HG02798 (cell line): ENCODE results near the gene FANCI.

ENCODE experiments used
- ATAC-seq: cut with Tn5 transposase; IDR thresholded peaks from one replicate; pipeline ENCODE4 v1.9.1; 2021; ENCODE audit warnings: mild to moderate bottlenecking; ENCODE audit not compliant: unreplicated experiment, poor library complexity

Gene FANCI

DNA sequence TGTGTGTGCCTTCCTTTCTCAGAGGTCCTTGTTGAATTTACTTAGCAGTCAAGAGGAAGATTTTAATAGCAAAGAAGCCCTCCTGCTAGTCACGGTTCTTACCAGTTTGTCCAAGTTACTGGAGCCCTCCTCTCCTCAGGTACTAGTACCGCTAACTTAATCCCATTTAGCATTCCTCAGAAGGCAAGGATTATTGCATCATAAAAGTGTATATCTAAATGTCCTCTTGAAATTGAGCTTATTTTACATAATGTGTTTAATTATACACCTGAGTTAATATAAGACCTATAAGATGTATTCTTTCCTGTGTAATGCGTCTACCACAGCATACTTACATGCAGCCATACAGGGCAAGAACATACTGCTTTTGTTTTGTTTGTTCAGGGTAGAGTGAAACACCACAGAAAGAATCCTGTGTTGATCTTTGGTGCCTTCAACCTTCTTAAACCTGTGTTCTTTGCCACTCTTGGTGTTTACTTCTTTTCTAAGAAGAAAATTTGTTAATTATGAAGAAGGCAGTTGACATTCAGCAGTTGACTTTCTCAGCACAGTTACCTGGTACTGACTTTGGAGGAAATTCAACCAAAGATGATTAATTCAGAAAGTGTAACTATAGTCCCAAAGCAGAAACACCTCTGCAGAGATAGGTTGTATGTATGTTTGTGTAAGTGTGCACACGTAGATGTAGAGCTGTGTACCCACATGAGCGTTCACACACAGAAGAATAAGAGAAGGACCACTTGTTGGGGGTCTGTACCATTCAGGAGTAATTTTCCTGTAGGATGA is 57.7 kb downstream of the FANCI start:
- ATAC-seq = no peak

DNA sequence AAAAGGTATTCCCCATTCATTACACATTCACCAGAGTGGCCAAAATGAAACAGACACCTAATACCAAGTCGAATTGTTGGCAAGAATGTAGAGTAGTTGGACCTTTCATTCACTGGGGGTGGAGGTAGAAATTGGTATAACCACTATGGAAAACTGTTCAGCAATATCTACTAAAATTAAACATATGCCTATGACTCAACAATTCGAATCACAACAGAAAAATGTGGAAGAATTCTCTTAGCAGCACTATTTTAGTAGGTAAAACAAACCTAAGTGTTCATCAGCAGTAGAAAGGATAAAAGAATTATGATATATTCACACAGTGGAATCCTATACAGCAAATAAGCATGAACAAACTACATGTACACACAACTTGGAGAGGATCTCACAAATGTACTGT is 60.2 kb downstream of the FANCI start:
- no peak for ATAC-seq

DNA sequence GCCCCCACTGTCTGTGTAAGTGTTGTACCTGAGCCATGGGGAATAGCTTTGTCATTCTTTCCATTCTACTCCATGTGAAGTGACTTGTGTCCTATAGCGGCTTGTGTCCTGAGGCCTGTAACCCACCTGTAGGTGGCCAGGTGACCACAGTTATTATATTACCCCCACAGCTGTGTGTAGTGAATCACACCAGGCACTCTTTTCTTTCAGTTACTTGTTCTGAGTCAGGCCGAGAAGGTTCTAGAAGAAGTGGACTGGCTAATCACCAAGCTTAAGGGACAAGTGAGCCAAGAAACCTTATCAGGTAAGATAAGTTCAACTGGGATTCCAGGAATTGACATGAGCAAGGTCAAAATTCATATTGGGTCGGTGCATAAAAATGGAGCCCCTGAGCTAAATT is 61.6 kb downstream of the FANCI start:
- ATAC-seq = no peak

DNA sequence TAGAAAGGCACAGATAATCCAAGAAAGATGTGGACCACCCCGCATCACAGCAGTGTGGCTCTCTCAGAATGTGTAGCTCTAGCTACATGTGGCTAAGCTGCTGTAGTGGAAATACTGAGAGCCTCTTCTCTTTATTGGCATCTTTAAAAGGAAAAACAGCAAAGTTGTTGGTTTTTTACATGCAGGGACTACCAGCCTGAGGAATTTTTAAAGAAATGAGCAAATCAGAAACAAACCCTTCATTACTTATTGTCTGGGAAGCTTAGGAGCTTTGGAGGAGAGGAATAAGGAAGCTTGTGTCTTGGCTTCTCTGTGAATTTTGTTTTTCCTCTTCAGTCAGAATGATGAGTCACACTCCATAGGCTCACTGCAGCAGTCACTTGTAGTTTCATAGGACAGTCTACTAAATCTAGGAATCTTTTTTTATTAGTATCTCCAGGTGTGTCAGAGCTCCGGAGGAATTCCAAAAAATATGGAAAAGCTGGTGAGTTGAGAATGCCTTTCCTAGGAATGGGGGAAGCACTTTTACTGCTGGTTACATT is 63.3 kb downstream of the FANCI start:
- ATAC-seq = no peak

DNA sequence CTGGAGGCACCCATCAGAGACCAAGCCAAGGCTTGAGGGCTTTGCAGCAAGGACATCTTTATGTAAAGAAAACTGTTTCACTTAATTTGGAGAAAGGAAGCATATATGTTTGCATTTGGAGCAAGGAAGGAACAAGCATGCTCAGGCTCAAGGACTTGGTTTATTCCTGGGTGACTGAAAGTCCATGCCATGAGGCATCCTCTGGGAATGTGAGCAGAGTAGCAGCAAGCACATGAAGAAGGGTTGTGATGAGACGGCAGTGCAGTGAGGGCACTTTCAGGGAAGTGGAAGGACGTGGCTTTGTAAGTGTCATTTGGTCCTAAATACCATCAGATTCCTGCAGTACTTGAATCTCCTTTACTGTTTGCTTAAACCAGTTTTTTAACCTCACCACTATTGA is 64.0 kb downstream of the FANCI start:
- ATAC-seq = no peak

DNA sequence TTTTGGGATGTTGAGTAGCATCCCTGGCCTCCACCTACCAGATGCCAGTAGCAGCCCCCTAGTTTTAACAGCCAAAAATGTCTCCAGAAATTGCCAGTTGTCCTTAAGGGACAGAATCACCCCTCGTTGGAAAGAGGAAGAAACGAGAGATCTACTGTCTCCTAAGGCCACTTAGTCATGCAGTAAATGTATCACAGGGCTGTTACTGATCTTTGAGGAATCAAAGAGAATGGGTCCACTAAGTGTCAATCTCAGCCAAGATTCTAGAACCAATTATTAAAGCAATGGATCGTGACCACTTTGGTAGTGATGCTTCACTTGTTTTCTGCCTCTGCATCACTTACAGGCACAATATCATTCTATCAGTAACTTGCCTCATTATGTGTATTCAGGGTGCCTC is 64.5 kb downstream of the FANCI start:
- no peak for ATAC-seq

DNA sequence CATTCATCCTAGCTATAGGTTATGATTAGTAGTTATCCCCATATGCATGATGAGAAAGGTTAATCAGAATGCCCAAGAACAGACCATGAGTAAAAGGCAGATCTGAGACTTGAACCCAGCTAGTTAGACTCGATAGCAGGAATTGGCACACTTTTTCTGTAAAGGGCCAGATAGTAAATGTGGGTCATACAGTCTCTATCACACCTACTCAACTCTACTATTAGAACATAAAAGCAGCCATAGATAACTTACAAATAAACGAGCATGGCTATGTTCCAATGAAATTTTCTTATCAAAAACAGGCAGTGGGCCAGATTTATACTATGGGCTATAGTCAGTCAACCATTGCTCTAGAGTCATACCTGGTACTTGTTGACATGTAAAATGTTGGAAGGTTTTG is 66.2 kb downstream of the FANCI start:
- no peak for ATAC-seq

DNA sequence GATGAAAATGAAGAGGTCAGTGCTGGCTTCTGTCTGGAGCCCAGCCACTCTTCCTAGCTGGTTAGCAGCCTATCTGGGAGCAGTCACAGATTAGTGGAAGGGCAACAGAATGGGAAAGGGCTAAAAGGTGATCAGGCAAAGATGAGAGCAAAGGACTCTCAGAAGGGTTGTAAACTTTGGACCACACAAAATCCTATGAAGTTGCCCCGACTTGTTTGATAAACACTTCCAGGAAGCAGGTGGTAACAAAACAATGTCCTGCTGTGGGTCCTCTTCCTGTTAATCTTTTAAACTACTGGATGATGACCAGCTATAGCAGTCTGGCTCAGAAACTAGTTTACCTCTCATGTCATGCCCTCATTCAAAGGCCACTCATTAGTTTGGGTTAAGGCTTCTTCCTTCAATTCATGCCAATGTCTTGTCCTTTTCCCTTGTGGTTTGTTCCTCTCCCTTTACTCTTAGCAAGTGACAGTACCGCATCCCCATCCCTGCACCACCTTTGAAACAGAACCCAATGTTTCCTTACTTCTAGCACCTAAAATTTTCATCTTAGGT is 71.7 kb downstream of the FANCI start:
- no peak for ATAC-seq

DNA sequence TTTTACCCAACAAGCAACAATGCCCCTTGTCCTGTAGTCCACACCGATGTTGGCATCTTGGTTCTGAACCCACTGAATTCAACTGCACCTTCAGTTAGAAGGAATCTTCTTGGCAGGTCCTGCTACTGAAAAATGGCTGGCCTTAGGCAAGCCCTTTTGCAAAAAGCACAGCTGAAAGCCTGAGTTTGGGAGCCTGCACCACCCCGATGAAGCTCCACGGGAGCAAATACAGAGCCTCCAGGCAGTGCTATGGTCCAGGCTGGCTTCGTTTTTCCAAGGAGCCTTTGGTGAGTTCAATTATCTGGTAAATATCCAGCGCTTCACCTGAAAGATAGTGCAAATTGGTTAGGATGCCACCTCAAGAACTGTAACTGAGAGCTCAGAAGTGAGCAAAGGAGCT is 72.7 kb downstream of the FANCI start:
- no peak for ATAC-seq

DNA sequence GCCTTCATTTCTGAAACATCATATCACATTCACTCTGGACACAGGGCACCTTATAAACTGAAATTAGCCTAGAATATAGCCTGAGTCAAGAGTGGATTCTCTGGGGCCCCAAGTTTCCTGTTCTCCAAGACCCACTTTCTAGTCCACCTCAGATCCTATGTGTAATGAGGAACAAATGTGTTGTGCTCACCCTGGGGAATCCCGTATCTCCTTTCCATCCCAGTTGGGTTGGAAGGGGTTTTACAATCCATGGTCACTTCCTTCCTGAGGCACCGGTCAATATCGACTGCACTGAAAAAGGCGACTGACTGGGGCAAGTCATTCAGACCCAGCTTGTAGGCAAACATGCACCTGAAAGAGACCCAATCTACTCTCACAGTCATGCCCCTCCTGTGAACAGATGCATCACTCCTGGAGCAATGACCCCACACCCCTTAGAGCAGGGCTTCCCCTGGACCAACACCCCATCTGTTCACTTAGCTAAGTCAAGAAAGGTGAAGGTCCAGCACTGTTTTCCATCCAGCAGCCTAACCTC is 73.5 kb downstream of the FANCI start:
- no peak for ATAC-seq

DNA sequence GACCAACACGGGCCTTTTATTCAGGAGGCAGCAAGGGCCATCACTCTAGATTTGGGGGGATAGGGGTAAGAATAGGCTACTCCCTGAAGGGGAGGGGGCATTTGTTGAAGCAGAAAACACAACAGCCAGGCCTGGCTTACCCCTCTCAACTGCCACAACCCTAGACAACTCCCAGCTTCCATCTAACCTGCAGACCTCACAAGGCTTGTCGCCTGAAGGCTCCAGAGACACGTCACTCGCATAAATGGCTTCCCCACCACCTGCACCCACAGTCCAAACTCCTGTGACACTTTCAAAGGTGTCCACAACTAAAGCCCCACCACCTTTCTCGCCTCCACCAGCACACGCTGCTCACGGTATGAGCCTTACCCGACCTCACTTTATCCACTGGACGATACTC is 75.9 kb downstream of the FANCI start:
- ATAC-seq = no peak

DNA sequence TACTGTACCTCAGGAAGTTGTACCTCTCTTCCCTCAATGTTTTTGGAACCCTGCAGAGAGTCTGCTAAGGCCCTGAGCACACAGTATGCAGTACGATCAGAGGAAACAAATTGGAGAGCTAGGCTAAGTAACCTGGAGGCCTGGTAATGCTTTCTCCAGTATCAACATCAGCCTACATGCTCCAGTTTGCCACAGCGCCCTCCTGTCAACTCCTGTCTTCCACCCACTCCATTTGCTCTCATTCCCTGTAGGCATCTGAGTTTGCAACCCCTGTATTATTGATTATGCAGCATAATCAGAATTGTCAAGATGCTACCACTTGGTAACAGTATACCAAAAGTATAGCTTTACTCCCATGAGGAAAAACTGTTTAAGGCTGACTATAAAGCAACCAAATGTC is 76.4 kb downstream of the FANCI start:
- no peak for ATAC-seq

DNA sequence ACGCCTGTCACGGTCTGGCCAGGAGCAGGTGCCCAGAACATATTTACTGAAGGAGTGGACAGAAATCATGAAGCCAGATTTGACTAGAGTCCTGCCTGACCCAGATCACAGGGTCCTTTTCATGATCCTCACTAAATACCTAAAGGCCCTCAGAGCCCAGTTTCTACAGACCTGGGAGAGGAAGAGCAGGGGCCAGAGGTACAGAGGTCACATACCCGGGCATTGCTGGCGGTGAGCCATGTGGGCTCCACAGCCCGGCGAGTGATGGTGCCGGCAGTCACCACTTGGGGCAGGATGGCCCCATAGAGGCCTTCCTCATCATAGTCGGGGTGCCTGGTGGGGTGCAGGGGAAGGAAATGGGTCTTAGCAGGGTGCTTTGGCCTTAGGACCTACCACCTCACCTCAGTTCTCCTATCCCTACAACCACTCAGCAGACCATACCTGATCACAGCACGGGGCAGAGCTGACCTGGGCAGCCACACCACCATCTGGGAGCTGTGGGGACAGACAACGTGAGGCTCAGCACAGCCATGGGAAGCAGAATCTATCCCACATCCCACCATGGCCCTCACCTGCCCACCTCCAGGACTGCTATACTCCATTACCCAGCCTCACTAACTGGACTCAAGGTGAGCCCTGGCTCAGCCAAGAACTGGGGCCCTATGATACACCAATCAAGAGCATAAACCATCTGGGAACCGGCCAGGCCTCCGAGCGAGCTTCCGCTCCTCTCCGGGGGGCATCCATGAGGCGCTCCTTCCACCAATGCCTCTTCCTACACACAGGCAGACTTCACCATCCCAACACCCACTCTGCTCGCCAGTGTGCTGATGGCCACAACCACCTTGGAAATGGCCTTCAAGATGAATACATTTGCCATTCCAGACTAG is 78.0 kb downstream of the FANCI start:
- no peak for ATAC-seq

DNA sequence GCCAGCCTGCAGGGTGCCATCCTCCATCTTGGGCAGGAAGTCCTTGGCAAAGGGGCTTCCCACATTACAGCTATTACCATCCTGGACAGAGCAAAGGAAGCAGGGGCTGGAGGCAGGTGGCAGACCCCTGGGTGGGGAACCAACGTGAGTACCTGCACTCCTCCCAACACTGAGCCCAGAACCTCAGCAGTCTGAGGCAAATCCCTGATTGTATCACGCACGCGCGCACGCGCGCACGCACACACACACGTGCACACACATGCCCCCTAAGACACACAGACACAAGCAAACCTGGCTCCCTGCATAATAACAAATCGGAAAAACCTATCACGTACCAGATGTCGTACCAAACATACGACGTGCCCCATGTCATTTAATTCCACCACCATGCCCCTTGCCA is 79.0 kb downstream of the FANCI start:
- no peak for ATAC-seq

DNA sequence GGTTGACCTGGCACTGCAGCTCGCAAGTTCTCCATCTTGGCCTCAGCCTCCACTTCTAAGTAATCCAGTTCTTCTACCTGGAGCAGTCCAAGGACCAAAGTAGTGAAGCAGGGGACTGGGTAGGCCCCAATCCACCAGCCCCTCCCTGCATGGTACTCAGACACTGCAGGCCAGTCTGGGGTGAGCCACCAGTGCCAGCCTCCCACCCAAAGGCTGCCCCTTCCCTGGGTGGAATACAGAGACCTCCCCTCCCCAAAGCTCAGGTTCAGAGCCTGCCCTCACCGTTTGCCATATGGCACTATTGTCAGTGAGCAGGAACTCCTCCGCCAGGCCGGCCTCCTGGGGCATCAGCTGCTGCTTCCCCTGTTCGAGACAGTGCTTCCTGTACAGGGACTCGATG is 80.0 kb downstream of the FANCI start:
- ATAC-seq = no peak

DNA sequence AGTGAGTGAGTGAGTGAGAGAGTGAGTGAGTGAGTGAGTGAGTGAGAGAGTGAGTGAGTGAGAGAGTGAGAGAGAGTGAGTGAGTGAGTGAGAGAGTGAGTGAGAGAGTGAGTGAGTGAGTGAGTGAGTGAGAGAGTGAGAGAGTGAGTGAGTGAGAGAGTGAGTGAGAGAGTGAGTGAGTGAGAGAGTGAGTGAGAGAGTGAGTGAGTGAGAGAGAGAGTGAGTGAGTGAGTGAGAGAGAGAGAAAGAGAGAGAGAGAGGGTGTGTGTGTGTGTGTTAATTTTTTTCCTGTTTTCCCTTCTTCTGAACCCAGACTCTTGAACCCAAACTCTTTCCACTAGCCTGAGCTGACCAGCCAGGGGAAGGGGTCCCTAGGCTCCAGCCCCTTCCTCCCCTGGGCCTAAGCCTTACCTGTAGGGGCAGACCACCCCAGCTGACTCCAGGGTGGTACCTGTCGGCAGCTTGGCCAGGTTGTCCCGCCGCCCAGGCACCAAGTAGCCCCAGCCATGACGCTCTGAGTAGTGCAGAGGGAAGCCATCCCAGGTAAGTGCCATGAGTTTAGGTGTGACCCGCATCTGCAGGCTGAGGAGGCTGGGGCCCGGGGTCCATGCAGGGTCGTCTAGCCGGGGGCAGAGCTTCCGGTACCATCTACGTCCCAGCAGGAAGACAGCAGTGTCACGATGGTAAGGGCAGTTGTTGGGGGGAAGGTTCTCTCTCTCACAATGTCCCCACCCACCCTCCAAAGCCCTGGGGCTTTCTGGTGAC is 81.4 kb downstream of the FANCI start:
- ATAC-seq = no peak

DNA sequence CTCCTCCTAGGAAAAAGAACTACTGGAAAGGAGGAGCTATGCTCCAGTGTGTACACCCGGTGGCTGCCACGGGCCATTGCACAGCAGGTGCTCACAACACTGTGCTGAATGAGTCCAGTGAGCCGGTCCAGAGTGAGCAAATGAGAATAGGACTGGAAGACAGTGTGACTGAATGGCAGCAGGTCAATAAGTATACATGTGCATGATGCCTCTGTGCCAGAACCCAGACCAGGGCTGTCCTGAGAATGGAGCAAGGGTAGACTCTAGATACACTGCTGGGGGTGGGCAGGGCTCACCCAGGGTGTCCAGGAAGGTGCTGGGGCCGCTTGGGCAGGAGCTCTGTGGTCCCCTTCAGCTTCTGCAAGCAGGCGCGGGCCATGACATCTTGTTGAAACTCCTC is 82.5 kb downstream of the FANCI start:
- ATAC-seq = no peak

DNA sequence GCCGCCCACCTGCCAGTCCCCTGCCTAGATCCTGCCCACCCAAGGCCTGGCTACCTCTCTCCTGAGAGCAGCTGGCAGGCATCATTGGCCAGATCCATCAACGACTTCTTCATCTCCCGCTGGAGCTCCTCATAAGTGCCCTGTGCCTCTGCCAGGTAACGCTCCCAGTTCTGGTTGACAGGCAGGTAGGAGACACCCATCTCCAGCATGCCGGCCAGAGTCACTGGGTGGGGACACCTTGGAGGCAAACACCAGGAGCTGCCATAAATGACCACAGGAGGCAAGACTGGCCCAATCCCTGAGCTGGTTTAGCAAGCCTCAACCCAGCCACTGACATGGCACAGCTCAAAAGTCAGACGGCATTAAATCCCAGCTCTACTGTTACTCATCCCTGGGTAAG is 83.3 kb downstream of the FANCI start:
- no peak for ATAC-seq

DNA sequence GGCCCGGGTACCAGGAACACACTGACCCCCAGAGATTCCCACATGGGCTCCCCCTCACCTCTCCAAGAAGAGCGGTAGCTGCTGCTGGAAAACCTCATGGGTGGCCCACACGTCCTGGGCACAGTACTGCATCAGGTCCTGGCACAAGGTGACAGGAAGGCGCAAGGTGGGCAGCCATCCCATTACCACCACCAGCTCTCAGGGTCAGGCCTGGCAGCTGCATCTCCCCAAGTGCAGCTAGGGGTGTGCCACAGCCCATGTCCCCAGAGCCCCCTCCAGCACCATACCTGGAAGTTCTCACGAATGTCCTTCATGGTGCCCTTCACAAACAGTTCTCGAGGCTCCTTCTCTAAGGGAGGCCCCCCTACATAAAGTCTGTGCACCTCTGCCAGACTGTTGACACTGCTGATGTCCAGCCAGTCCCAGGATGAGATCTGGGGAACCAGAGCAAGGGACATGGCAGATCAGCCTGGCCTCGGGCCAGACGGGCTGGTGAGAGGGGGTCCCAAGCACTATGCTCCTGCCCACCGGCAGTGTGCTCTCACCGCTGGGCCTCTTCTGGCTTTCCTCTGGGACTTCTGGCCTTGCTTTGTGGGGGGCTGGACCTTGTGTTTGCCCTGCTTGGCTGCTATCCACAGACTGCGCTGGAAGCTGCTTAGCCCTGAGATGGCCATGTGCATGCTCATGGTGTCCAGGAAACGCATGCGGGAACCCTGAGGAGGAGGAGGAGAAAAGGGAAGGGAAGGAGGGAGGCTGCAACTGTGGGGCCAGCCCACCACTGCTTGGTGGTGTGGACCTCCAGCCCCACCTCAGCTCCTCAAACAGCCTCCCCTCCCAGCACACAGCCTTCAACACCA is 84.8 kb downstream of the FANCI start:
- ATAC-seq = no peak
